HepG2 (cell line): ENCODE results near the gene VEGFB. TPM values are rescaled to one million over a fixed set of nuclear protein-coding genes. Genes with fewer than 3 reads are reported as not detected.
A peak's percentile ranks its signal among the peaks of the same experiment; 100 is the strongest.

Experiments used
- ATAC-seq: fragments of 200-7000 bp; cut with Tn5 transposase; 3 replicates; pipeline ENCODE4 v1.9.1; 2020; ENCODE audit warnings: mild to moderate bottlenecking, moderate library complexity
- BruUV-seq: library from RNA; stranded (reverse); fragments of 400-500 nt; replicated peaks from 2 replicates; lab custom pipeline; 2021; lab: Mats Ljungman, UMichigan
- CTCF ChIA-PET: fragments of 300-600 bp; formaldehyde crosslinking; extraction: SDS; loops from one replicate; lab custom pipeline; 2021; ENCODE audit warnings: low total read pairs, inconsistent platforms, low intra/inter-chr PET ratio; lab: Yijun Ruan, JAX
- POLR2A ChIA-PET: fragments of 350-600 bp; sonication (Branson Sonifier 250); formaldehyde crosslinking; loops from one replicate; lab custom pipeline; 2020; ENCODE audit warnings: antibody characterized with exemption, inconsistent platforms; lab: Yijun Ruan, JAX
- DNase-seq: peaks from one replicate; pipeline ENCODE4 v3.0.0-alpha.2; 2015; ENCODE audit warnings: low spot score
- FAIRE-seq: peaks from 3 replicates; lab custom pipeline; 2011; peaks lifted over from hg19 to GRCh38; lab: Jason Lieb, UNC
- H2AFZ ChIP-seq: one replicate; pipeline ENCODE4 v1.6.1; 2011; ENCODE audit warnings: low read length, inconsistent platforms
- H3K27ac ChIP-seq: fragments of 300-600 bp; 3 replicates; pipeline ENCODE4 v1.8.0; 2011; ENCODE audit warnings: mixed run types, mild to moderate bottlenecking, mixed read lengths, low read length, inconsistent platforms; ENCODE audit not compliant: insufficient read depth; ENCODE audit errors: extremely low read length
- H3K27me3 ChIP-seq, 2 experiments: fragments of 200-600 bp in 1 of 2; 2 replicates in 1 of 2; 3 replicates in 1 of 2; pipeline versions ENCODE4 v1.6.0 to v1.8.0; 2011; ENCODE audit warnings: low read length in 2 of 2, mild to moderate bottlenecking in 2 of 2, moderate library complexity in 2 of 2, inconsistent platforms in 1 of 2; ENCODE audit not compliant: insufficient read depth in 2 of 2, control insufficient read depth in 1 of 2
- H3K36me3 ChIP-seq, 2 experiments: fragments of 200-600 bp in 1 of 2; replicated peaks in 1 of 2; 2 replicates in 1 of 2; 3 replicates in 1 of 2; pipeline versions ENCODE4 v1.5.1 to v1.8.0; 2011; ENCODE audit warnings: low read length in 2 of 2, inconsistent platforms in 1 of 2; ENCODE audit not compliant: insufficient read depth in 2 of 2, control insufficient read depth in 1 of 2
- H3K4me1 ChIP-seq: 2 replicates; pipeline ENCODE4 v1.5.1; 2012; ENCODE audit warnings: low read length, inconsistent platforms; ENCODE audit not compliant: insufficient read depth
- H3K4me2 ChIP-seq: 2 replicates; pipeline ENCODE4 v1.6.0; 2011; ENCODE audit warnings: low read depth, low read length, inconsistent platforms
- H3K4me3 ChIP-seq, 3 experiments: fragments of 200-600 bp in 1 of 3; sonication (generic), shearing (Covaris generic) in 1 of 3; replicated peaks in 1 of 3; 2 replicates each; pipeline ENCODE4 v1.5.1; 2011 to 2016; ENCODE audit warnings: low read length in 3 of 3, inconsistent platforms in 2 of 3, low read depth in 2 of 3, mild to moderate bottlenecking in 2 of 3, control low read depth in 1 of 3, mixed read lengths in 1 of 3; ENCODE audit not compliant: insufficient read depth in 1 of 3
- H3K79me2 ChIP-seq: one replicate; pipeline ENCODE4 v1.6.1; 2011; ENCODE audit warnings: low read length, inconsistent platforms; ENCODE audit not compliant: insufficient read depth
- H3K9ac ChIP-seq: 2 replicates; pipeline ENCODE4 v1.6.0; 2011; ENCODE audit warnings: mild to moderate bottlenecking, low read depth, low read length, inconsistent platforms; ENCODE audit not compliant: insufficient read depth
- H3K9me3 ChIP-seq: 2 replicates; pipeline ENCODE4 v1.5.1; 2012; ENCODE audit warnings: mild to moderate bottlenecking, low read length
- H4K20me1 ChIP-seq: 2 replicates; pipeline ENCODE4 v1.6.0; 2011; ENCODE audit warnings: inconsistent platforms, mild to moderate bottlenecking, low read length, moderate library complexity; ENCODE audit not compliant: insufficient read depth
- ZNF329 ChIP-seq: sonication (generic); formaldehyde crosslinking; IDR thresholded peaks from 2 replicates; pipeline ENCODE4 v1.9.0; 2021; ENCODE audit warnings: low read depth, mild to moderate bottlenecking, missing genetic modification reagents
- WGBS: methylation state at CpG from one replicate; pipeline ENCODE4 v1.1.6; 2017; ENCODE audit warnings: low lambda C conversion rate; 5-methylcytosine and 5-hydroxymethylcytosine counted together
- in situ Hi-C: cut with HindIII; loops from 2 replicates; pipeline ENCODE4 v1.10.0; 2017; ENCODE audit warnings: low pct_unique_long_range_greater_than_20kb; ENCODE audit not compliant: extremely low pct_ligation_motif_present
- intact Hi-C: fragments of 100-400 bp; cut with micrococcal nuclease; formaldehyde crosslinking; loops from one replicate; pipeline ENCODE4 v1.10.0; 2022; ENCODE audit not compliant: unreplicated experiment
- polyA plus RNA-seq, 8 experiments: library from polyadenylated mRNA; depleted of rRNA in 3 of 8; stranded (reverse) in 7 of 8; unstranded in 1 of 8; fragments of >200 nt; fragmentation: Illumina TruSeq in 4 of 8; extraction: Trizol in 4 of 8; gene quantifications; 2 replicates each; pipeline versions ENCODE4 v1.2.1 to v1.2.3, GENCODE V29; 2011 to 2016; ENCODE audit warnings: low read depth in 4 of 8, missing spikeins in 1 of 8, mixed read lengths in 1 of 8; ENCODE audit not compliant: insufficient read depth in 1 of 8
- total RNA-seq, 5 experiments: library from RNA; depleted of rRNA; stranded (reverse); fragments of >200 nt; fragmentation: Illumina TruSeq; extraction: Trizol; gene quantifications; 2 replicates each; pipeline ENCODE4 v1.2.3, GENCODE V29; 2016; ENCODE audit warnings: low read depth in 1 of 5
- TF ChIP-seq, protein P1 (sequence below): sonication (generic); formaldehyde crosslinking; IDR thresholded peaks from 2 replicates; pipeline ENCODE4 v1.4.0; 2020; ENCODE audit warnings: missing genetic modification reagents
- TF ChIP-seq, protein P2 (sequence below): IDR thresholded peaks from 2 replicates; pipeline ENCODE4 v1.6.1; 2016; ENCODE audit warnings: missing compliant biosample characterization, missing genetic modification reagents, borderline replicate concordance
- TF ChIP-seq, protein P3 (sequence below): sonication (generic); formaldehyde crosslinking; IDR thresholded peaks from 2 replicates; pipeline ENCODE4 v1.5.0; 2020; ENCODE audit warnings: mild to moderate bottlenecking, missing genetic modification reagents

Gene VEGFB
- total and polyA plus RNA-seq, 2 of the 13 experiments (the other 11 are each of a cell fraction or from before 2014, with no cell fraction given), result 9.0 to 11.3 TPM

DNA sequence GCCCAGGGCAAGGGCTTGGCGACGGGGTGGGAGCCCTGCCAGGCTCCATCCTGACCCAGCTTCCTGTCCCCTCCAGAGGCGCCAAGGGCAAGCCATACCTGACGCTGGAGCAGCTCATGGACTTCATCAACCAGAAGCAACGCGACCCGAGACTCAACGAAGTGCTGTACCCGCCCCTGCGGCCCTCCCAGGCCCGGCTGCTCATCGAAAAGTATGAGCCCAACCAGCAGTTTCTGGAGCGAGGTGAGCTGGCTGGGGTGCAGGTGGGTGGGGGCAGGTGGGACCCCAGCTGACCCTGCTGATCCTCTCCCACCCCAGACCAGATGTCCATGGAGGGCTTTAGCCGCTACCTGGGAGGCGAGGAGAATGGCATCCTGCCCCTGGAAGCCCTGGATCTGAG lies 21.9 kb downstream of the VEGFB start:
- CTCF ChIA-PET, result no interaction called here
- DNase-seq (no peak), FAIRE-seq (no peak)

DNA sequence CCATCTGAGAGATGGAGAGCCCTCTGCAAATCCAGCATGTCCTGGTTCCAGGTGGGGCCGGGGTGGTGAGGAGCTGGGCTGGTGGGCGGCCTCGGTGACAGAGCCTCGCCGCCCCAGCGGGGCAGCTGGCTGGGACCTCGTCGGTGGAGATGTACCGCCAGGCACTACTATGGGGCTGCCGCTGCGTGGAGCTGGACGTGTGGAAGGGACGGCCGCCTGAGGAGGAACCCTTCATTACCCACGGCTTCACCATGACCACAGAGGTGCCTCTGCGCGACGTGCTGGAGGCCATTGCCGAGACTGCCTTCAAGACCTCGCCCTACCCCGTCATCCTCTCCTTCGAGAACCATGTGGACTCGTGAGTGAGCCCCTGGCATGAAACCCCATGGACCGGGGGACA lies 24.0 kb downstream of the VEGFB start:
- ATAC-seq (no peak), DNase-seq (no peak), FAIRE-seq (no peak)
- Histone ChIP-seq H2AFZ (no peak overlapping the region), H3K4me1 (no peaks in the 10 kb centered on the region), H3K36me3 (peaks cover 14 to 42% of the 10 kb centered on the region in 2 experiments; a peak in 4 of 5 replicates), H3K4me3 (no peak overlapping the region), H3K9me3 (no peaks in the 10 kb centered on the region), H3K79me2 (no peaks in the 10 kb centered on the region), H3K27ac (no peak overlapping the region), H3K9ac (no peak overlapping the region), H3K27me3 (no peaks in the 10 kb centered on the region), H3K4me2 (no peak overlapping the region), H4K20me1 (no peaks in the 10 kb centered on the region)
- POLR2A ChIA-PET, result interaction anchor here (2.6 kb wide), 1 partner anchor 11 kb away, joined by 10 read pairs; no protein-coding TSS in a partner anchor
- intact Hi-C loops (no loop called here), in situ Hi-C loops (no loop called here)
- BruUV-seq, result no TSS peak
- TF ChIP-seq, protein P1, sequence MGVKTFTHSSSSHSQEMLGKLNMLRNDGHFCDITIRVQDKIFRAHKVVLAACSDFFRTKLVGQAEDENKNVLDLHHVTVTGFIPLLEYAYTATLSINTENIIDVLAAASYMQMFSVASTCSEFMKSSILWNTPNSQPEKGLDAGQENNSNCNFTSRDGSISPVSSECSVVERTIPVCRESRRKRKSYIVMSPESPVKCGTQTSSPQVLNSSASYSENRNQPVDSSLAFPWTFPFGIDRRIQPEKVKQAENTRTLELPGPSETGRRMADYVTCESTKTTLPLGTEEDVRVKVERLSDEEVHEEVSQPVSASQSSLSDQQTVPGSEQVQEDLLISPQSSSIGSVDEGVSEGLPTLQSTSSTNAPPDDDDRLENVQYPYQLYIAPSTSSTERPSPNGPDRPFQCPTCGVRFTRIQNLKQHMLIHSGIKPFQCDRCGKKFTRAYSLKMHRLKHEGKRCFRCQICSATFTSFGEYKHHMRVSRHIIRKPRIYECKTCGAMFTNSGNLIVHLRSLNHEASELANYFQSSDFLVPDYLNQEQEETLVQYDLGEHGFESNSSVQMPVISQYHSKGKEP (CRISPR knock-in tag), result no peak
- TF ChIP-seq, protein P2, sequence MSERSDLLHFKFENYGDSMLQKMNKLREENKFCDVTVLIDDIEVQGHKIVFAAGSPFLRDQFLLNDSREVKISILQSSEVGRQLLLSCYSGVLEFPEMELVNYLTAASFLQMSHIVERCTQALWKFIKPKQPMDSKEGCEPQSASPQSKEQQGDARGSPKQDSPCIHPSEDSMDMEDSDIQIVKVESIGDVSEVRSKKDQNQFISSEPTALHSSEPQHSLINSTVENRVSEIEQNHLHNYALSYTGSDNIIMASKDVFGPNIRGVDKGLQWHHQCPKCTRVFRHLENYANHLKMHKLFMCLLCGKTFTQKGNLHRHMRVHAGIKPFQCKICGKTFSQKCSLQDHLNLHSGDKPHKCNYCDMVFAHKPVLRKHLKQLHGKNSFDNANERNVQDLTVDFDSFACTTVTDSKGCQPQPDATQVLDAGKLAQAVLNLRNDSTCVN (CRISPR knock-in tag), result no peak
- 57% methylated on average over 1 of the region's 24 CpGs for WGBS
- CTCF ChIA-PET, result no interaction called here

More for the DNA sequence above, 21.9 kb downstream of the VEGFB start:
- H3K9me3 ChIP-seq, result no peaks in the 10 kb centered on the region
- POLR2A ChIA-PET, result no interaction called here
- H3K27me3 ChIP-seq, result no peaks in the 10 kb centered on the region; a peak in 1 of 5 replicates
- peaks cover 15% of the 10 kb centered on the region for H3K4me1 ChIP-seq
- in situ Hi-C loops, result no loop called here
- no peaks in the 10 kb centered on the region for H4K20me1 ChIP-seq
- no TSS peak for BruUV-seq
- ATAC-seq, result no peak
- H2AFZ ChIP-seq, result no peak overlapping the region
- H3K4me3 ChIP-seq, result no peak overlapping the region
- 100% methylated on average over 10 of the region's 15 CpGs for WGBS
- H3K36me3 ChIP-seq, result peaks cover 13 to 30% of the 10 kb centered on the region in 2 experiments; a peak in 4 of 5 replicates
- peaks cover 7% of the 10 kb centered on the region for H3K79me2 ChIP-seq
- no peak overlapping the region for H3K27ac ChIP-seq
- no peak overlapping the region for H3K4me2 ChIP-seq
- no peak overlapping the region for H3K9ac ChIP-seq
- TF ChIP-seq, protein P3, sequence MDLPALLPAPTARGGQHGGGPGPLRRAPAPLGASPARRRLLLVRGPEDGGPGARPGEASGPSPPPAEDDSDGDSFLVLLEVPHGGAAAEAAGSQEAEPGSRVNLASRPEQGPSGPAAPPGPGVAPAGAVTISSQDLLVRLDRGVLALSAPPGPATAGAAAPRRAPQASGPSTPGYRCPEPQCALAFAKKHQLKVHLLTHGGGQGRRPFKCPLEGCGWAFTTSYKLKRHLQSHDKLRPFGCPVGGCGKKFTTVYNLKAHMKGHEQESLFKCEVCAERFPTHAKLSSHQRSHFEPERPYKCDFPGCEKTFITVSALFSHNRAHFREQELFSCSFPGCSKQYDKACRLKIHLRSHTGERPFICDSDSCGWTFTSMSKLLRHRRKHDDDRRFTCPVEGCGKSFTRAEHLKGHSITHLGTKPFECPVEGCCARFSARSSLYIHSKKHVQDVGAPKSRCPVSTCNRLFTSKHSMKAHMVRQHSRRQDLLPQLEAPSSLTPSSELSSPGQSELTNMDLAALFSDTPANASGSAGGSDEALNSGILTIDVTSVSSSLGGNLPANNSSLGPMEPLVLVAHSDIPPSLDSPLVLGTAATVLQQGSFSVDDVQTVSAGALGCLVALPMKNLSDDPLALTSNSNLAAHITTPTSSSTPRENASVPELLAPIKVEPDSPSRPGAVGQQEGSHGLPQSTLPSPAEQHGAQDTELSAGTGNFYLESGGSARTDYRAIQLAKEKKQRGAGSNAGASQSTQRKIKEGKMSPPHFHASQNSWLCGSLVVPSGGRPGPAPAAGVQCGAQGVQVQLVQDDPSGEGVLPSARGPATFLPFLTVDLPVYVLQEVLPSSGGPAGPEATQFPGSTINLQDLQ, result no peak
- TF ChIP-seq ZNF329 (CRISPR knock-in tag), result peak; percentile 50; the same call in 1 of the 2 replicates
- TF ChIP-seq, all 625 proteins: peak for 1
- intact Hi-C loops, result no loop called here
